Measurements from ENCODE around the gene ACAP3.

The ACAP3 gene

DNA sequence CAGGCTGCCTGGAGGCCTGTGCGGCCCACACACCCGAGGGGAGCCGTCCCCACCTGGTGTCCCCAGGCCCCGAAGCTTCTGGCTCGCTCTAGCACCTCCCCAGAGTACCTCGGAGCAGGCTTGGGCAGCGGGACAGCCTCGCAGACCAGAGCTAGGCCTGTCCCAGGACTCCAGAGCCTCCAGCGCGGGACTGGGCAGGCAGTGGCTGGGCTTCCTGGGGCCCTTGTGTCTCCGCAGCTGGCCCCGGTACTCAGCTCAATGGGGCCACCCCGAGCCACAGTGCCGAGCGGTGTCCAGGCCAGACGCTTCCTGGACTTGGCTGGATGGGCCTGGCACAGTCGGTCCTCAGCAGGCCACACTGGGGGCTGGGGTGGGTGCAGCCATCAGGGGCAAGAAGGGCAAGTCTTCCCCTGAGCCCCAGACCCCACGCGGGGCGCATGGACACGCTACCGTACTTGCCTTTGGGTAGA, 22.6 kb downstream of the ACAP3 start:
- no peak for TF ChIP-seq SPI1 (IDR thresholded peaks at IDR 0.05; ENCODE audit: borderline replicate concordance, low read depth)
- TF ChIP-seq GABPA (IDR thresholded peaks at IDR 0.05; ENCODE audit: low read depth): no peak
- no peak for TF ChIP-seq POLR2AphosphoS5 (IDR thresholded peaks at IDR 0.05; ENCODE audit: low read depth)
- TF ChIP-seq, protein P1, sequence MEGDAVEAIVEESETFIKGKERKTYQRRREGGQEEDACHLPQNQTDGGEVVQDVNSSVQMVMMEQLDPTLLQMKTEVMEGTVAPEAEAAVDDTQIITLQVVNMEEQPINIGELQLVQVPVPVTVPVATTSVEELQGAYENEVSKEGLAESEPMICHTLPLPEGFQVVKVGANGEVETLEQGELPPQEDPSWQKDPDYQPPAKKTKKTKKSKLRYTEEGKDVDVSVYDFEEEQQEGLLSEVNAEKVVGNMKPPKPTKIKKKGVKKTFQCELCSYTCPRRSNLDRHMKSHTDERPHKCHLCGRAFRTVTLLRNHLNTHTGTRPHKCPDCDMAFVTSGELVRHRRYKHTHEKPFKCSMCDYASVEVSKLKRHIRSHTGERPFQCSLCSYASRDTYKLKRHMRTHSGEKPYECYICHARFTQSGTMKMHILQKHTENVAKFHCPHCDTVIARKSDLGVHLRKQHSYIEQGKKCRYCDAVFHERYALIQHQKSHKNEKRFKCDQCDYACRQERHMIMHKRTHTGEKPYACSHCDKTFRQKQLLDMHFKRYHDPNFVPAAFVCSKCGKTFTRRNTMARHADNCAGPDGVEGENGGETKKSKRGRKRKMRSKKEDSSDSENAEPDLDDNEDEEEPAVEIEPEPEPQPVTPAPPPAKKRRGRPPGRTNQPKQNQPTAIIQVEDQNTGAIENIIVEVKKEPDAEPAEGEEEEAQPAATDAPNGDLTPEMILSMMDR (IDR thresholded peaks at IDR 0.05; ENCODE audit: insufficient read depth, low read length): no peak
- TF ChIP-seq, protein P2, sequence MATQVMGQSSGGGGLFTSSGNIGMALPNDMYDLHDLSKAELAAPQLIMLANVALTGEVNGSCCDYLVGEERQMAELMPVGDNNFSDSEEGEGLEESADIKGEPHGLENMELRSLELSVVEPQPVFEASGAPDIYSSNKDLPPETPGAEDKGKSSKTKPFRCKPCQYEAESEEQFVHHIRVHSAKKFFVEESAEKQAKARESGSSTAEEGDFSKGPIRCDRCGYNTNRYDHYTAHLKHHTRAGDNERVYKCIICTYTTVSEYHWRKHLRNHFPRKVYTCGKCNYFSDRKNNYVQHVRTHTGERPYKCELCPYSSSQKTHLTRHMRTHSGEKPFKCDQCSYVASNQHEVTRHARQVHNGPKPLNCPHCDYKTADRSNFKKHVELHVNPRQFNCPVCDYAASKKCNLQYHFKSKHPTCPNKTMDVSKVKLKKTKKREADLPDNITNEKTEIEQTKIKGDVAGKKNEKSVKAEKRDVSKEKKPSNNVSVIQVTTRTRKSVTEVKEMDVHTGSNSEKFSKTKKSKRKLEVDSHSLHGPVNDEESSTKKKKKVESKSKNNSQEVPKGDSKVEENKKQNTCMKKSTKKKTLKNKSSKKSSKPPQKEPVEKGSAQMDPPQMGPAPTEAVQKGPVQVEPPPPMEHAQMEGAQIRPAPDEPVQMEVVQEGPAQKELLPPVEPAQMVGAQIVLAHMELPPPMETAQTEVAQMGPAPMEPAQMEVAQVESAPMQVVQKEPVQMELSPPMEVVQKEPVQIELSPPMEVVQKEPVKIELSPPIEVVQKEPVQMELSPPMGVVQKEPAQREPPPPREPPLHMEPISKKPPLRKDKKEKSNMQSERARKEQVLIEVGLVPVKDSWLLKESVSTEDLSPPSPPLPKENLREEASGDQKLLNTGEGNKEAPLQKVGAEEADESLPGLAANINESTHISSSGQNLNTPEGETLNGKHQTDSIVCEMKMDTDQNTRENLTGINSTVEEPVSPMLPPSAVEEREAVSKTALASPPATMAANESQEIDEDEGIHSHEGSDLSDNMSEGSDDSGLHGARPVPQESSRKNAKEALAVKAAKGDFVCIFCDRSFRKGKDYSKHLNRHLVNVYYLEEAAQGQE (IDR thresholded peaks at IDR 0.05; ENCODE audit: insufficient replicate concordance, low read depth): no peak
- Histone ChIP-seq H3K27me3 (ENCODE audit: insufficient read depth, poor library complexity, severe bottlenecking) (no peaks in the 10 kb centered on the region), H3K27ac (replicated peaks) (no peak overlapping the region)

DNA sequence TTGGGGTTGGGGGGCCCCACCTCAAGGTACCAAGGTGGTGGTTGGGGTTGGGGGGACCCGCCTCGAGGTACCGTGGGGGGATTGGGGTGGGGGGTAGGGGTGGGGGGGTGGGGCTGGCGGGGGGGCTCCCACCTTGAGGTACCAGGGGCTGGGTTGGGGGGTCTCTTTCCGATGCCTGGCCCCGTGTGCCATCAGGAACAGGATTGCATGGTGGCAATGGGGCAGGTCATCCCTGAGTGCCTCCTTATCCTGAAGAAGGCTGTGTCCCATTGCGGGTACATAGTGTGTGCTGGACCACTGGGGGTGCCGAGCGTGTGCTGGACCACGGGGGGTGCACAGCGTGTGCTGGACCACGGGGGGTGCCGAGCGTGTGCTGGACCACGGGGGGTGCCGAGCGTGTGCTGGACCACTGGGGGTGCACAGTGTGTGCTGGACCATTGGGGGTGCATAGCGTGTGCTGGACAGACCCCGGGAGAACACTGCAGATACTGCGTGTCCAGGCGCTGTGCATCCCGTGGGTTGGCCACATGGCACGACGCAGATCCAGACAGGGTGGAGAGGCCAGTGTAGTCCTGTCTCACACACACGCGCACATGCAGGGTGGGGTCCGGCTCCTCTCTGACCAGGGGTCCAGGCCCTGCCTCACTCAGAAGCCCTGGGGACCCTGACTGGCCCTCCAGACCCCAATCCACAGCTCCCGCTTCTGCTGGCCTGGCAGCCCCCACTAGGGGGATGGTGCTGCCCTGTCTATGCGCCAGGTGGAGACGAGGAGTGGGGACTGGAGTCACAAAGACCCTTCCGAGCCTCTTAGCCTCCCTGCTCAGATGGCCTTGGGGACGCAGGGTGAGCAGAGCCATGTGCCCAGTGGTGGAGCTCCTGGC, 23.3 kb downstream of the ACAP3 start:
- no peak for TF ChIP-seq POLR2AphosphoS5 (IDR thresholded peaks at IDR 0.05; ENCODE audit: low read depth)
- TF ChIP-seq, protein P1 (IDR thresholded peaks at IDR 0.05; ENCODE audit: insufficient read depth, low read length): no peak
- TF ChIP-seq, protein P2 (IDR thresholded peaks at IDR 0.05; ENCODE audit: insufficient replicate concordance, low read depth): no peak
- TF ChIP-seq SPI1 (IDR thresholded peaks at IDR 0.05; ENCODE audit: borderline replicate concordance, low read depth): no peak
- no peak for TF ChIP-seq GABPA (IDR thresholded peaks at IDR 0.05; ENCODE audit: low read depth)
- H3K27me3 ChIP-seq (ENCODE audit: insufficient read depth, poor library complexity, severe bottlenecking): no peaks in the 10 kb centered on the region
- no peak overlapping the region for H3K4me3 ChIP-seq (replicated peaks; ENCODE audit: insufficient read depth, low read length)
- DNase-seq (ENCODE audit: low read depth in 1 of 2, low spot score in 1 of 2): no peak
- no peak overlapping the region for H3K27ac ChIP-seq (replicated peaks)

More for the DNA sequence above, 22.6 kb downstream of the ACAP3 start:
- H3K4me3 ChIP-seq (replicated peaks; ENCODE audit: insufficient read depth, low read length): no peak overlapping the region
- no peak for DNase-seq (ENCODE audit: low read depth in 1 of 2, low spot score in 1 of 2)

DNA sequence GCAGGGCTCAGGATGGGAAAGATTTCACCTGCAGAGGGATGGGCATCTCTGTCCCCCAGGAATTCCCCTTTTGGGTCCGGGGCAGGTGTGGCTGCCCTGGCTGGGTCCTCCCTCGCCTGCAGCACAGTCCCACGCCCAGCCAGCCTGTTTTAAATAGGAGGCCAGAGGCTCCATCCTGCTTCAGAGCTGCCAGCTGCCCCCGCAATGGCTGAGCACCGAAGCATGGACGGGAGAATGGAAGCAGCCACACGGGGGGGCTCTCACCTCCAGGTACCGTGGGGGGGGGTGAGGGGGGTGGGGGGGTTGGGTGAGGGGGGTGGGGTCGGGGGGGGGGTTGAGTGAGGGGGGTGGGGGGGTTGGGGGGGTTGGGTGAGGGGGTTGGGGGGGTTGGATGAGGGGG, 23.9 kb downstream of the ACAP3 start:
- TF ChIP-seq GABPA (IDR thresholded peaks at IDR 0.05; ENCODE audit: low read depth) (no peak), SPI1 (IDR thresholded peaks at IDR 0.05; ENCODE audit: borderline replicate concordance, low read depth) (no peak)
- Histone ChIP-seq H3K27me3 (ENCODE audit: insufficient read depth, poor library complexity, severe bottlenecking) (no peaks in the 10 kb centered on the region), H3K27ac (replicated peaks) (no peak overlapping the region), H3K4me3 (replicated peaks; ENCODE audit: insufficient read depth, low read length) (no peak overlapping the region)
- no peak for DNase-seq (ENCODE audit: low read depth in 1 of 2, low spot score in 1 of 2)

DNA sequence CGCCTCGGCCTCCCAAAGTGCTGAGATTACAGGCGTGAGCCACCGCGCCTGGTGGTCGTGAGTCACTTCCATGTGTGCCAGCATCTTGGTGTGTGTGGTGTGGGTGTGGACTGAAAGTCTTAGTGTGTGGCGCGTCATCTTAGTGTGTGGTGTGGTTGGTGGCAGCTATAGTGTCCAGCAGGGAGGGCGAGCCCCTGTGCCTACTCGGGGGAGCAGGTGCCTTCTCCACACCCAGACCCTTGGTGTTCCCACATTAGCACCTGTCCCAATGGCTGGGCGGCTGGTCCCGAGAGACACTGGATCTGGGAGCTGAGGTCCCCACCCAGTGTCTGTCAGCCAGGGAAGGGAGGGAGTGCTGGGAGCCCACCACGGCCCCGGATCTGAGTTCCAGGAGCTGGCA, 24.7 kb downstream of the ACAP3 start:
- H3K27ac ChIP-seq (replicated peaks): no peak overlapping the region
- no peaks in the 10 kb centered on the region for H3K27me3 ChIP-seq (ENCODE audit: insufficient read depth, poor library complexity, severe bottlenecking)
- DNase-seq (ENCODE audit: low read depth in 1 of 2, low spot score in 1 of 2): no peak
- H3K4me3 ChIP-seq (replicated peaks; ENCODE audit: insufficient read depth, low read length): no peak overlapping the region
- TF ChIP-seq, protein P1 (IDR thresholded peaks at IDR 0.05; ENCODE audit: insufficient read depth, low read length): no peak
- TF ChIP-seq SPI1 (IDR thresholded peaks at IDR 0.05; ENCODE audit: borderline replicate concordance, low read depth) (no peak), POLR2AphosphoS5 (IDR thresholded peaks at IDR 0.05; ENCODE audit: low read depth) (no peak), GABPA (IDR thresholded peaks at IDR 0.05; ENCODE audit: low read depth) (no peak)
- TF ChIP-seq, protein P2 (IDR thresholded peaks at IDR 0.05; ENCODE audit: insufficient replicate concordance, low read depth): no peak

Data from HL-60 (cell line).